Stimulated activated CD4-positive, alpha-beta T cell treated with anti-CD3 and anti-CD28 coated beads, TNF-alpha, amount 100 ng/mL, for 4 hours (primary cell): ENCODE measurements around the gene CNOT3.
"Not testable (repeated sequence)": the region's sequence is repeated elsewhere in the genome, so short reads cannot be mapped to it uniquely, and the experiment has no call there.

ENCODE experiments used
- DNase-seq, 3 experiments: peaks; one replicate each; pipeline ENCODE4 v3.0.0-alpha.2; 2020; ENCODE audit warnings: low read depth in 3 of 3

CNOT3 gene

GRCh38 chr19:54191011-54191810 is 53.6 kb downstream of the CNOT3 start, which contains the start of gene TSEN34:
Gene TSEN34 (plus strand): TSS chr19:54191308. CDS start chr19:54191365, 57 bp downstream.
- peak in 2 of 3 experiments; percentile 76 to 80 for DNase-seq

GRCh38 chr19:54191811-54192453 is 54.4 kb downstream of the CNOT3 start:
- DNase-seq, result no peak

DNA sequence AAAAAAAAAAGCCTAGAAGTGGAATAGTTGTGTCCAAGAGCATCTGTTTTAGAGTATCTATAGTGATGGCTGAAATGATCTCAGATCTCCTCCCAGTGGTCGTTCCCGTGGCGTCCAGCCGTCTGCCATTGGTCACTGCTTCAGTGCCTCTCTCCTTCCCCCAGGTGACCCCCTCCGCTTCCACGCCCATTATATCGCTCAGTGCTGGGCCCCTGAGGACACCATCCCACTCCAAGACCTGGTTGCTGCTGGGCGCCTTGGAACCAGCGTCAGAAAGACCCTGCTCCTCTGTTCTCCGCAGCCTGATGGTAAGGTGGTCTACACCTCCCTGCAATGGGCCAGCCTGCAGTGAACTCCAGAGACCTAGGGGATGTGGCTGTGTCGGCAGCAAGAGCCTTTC is 55.4 kb downstream of the CNOT3 start:
- no peak for DNase-seq

DNA sequence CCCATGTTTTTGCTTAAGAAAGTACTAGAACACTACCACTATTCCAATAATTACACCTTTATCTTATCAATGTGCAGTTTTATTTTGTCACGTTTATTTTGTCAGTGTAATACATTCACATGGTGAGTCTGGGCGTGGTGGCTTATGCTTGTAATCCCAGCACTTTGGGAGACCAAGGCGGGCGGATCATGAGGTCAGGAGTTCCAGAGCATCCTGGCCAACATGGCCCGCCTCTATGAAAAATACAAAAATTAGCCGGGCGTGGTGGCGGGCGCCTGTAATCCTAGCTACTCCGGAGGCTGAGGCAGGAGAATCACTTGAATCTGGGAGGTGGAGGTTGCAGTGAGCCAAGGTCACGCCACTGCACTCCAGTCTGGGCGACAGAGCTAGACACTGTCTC is 56.9 kb downstream of the CNOT3 start:
- DNase-seq, result not testable (repeated sequence)

- DNase-seq, result no peak
Observed at GRCh38 chr19:54196536-54196935, 59.0 kb downstream of the CNOT3 start.

DNA sequence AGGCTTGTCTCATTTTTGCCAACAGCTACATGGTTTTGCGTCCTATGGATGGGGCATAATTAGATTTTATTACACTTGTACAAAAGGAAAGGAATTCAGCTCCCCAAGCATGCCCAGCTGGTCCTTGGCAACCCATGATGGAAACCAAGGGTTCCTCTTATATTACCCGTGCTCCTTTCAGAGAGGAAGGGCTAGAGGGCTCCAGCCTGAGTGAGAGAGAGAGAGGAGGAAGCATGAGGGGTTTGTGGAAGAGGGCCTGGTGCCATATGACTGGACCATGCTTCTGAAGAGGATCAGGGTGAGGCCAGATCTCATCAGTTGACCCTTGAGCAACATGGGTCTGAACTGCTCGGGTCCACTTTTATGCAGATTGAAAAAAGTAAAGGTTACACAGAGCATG is 59.6 kb downstream of the CNOT3 start:
- no peak for DNase-seq

DNA sequence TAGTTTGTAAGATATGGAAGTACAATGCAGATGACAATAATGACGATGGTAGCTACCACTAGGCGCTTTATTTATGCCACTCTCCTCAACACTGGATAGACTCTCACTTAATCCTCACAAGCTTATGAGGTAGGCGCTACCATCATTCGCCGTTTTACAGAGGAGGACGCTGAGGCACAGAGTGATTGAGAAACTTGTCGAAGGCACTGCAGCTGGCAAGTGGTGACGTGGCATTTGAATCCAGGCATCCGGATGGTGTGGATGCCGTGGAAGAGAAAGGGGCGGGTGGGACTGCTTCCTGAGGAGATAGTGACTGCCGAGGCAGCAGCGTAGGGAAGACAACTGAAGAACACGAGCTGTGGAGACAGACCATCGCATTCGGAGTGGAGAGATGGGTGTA is 61.8 kb downstream of the CNOT3 start:
- DNase-seq, result no peak

DNA sequence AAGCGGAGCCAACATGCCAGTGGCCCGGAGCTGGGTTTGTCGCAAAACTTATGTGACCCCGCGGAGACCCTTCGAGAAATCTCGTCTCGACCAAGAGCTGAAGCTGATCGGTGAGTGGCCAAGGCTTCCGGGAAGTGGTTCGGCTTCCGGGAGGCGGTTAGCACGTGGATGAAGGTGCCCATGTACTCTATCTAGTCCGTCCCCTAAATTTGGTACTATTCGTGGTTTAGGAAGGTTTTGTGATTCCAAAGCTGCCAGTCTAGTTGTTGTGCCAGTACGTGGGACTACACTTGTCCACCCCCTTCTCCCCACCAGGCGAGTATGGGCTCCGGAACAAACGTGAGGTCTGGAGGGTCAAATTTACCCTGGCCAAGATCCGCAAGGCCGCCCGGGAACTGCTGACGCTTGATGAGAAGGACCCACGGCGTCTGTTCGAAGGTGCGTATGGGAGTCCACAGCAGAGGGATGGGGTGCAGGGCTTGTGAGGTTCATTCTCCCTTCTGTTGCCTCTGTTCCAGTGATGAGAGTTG is 63.7 kb downstream of the CNOT3 start:
- no peak for DNase-seq

DNA sequence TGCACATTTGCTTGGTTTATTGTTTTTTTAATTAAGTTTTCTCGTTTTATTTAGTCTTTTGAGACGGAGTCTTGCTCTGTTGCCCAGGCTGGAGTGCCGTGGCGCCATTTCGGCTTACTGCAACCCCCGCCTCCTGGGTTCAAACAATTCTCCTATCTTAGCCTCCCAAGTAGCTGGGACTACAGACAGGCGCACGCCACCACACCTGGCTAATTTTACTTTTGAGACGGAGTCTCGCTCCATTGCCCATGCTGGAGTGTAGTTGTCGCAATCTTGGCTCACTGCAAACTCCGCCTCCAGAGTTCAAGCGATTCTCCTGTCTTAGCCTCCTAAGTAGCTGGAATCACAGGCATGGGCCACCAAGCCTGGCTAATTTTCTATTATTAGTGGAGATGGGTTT is 64.4 kb downstream of the CNOT3 start:
- no peak for DNase-seq

- DNase-seq, result no peak
Observed at GRCh38 chr19:54203151-54203611, 65.6 kb downstream of the CNOT3 start.

GRCh38 chr19:54204767-54205468 is 67.4 kb downstream of the CNOT3 start:
- no peak for DNase-seq
